AG09309 (cell line): ENCODE results near the gene ASTN2.

ENCODE experiments used
- DNase-seq: peaks from one replicate; pipeline ENCODE4 v3.0.0-alpha.2; 2010; ENCODE audit warnings: low read depth
- H3K4me3 ChIP-seq: 2 replicates; pipeline ENCODE4 v1.5.1; 2011; ENCODE audit warnings: mild to moderate bottlenecking, low read depth, low read length, moderate library complexity; ENCODE audit not compliant: control insufficient read depth
- CTCF ChIP-seq: IDR thresholded peaks from 2 replicates; pipeline ENCODE4 v1.5.1; 2011; ENCODE audit warnings: mild to moderate bottlenecking, low read depth, low read length, inconsistent platforms; ENCODE audit not compliant: insufficient read depth, control insufficient read depth; ENCODE audit errors: missing control alignments

Gene ASTN2

GRCh38 chr9:117418111-117418510, 3.3 kb upstream of the ASTN2 start:
- no peak overlapping the region for H3K4me3 ChIP-seq
- TF ChIP-seq CTCF, result no peak
- DNase-seq, result no peak

- no peak for DNase-seq
- H3K4me3 ChIP-seq, result no peak overlapping the region
- no peak for TF ChIP-seq CTCF
Observed at GRCh38 chr9:117416856-117417255, 2.0 kb upstream of the ASTN2 start.

GRCh38 chr9:117415358-117415914, 579 bp upstream of the ASTN2 start:
- no peak for TF ChIP-seq CTCF
- H3K4me3 ChIP-seq, result no peak overlapping the region
- no peak for DNase-seq

GRCh38 chr9:117414220-117414905, 494 bp downstream of the ASTN2 start:
- peak overlapping the region; percentile 15 for H3K4me3 ChIP-seq
- no peak for DNase-seq
- TF ChIP-seq CTCF, result no peak

GRCh38 chr9:117413346-117414219, 1.3 kb downstream of the ASTN2 start:
- no peak for DNase-seq
- TF ChIP-seq CTCF, result no peak
- no peak overlapping the region for H3K4me3 ChIP-seq

- no peak for TF ChIP-seq CTCF
- no peak for DNase-seq
- no peak overlapping the region for H3K4me3 ChIP-seq
Observed at GRCh38 chr9:117412841-117413240, 2.0 kb downstream of the ASTN2 start.
